HepG2 (cell line): ENCODE data around the gene GSAP. TPM values are rescaled to one million over a fixed set of nuclear protein-coding genes. Genes with fewer than 3 reads are reported as not detected.

Source experiments
- BRD4 ChIP-seq: sonication (generic); formaldehyde crosslinking; IDR thresholded peaks from 2 replicates; pipeline ENCODE4 v1.4.0; 2020; ENCODE audit warnings: missing genetic modification reagents
- KAT2B ChIP-seq: fragments of 150-350 bp; IDR thresholded peaks from 2 replicates; pipeline ENCODE4 v1.6.1; 2014; ENCODE audit warnings: low read depth, low read length, borderline replicate concordance
- KAT8 ChIP-seq: IDR thresholded peaks from 2 replicates; pipeline ENCODE4 v1.6.1; 2016; ENCODE audit warnings: missing genetic modification reagents, missing compliant biosample characterization
- PAF1 ChIP-seq: IDR thresholded peaks from 2 replicates; pipeline ENCODE4 v1.6.1; 2016; ENCODE audit warnings: missing genetic modification reagents, missing compliant biosample characterization
- PITX1 ChIP-seq: sonication (generic); formaldehyde crosslinking; IDR thresholded peaks from 2 replicates; pipeline ENCODE4 v1.5.1; 2020; ENCODE audit warnings: mild to moderate bottlenecking, missing genetic modification reagents
- RBAK ChIP-seq: sonication (generic); formaldehyde crosslinking; IDR thresholded peaks from 2 replicates; pipeline ENCODE4 v1.5.1; 2020; ENCODE audit warnings: mild to moderate bottlenecking, missing genetic modification reagents
- SRF ChIP-seq: IDR thresholded peaks from 2 replicates; pipeline ENCODE4 v1.6.1; 2011; ENCODE audit warnings: mild to moderate bottlenecking, low read depth, low read length, moderate library complexity
- TBL1XR1 ChIP-seq: fragments of 150-350 bp; IDR thresholded peaks from 2 replicates; pipeline ENCODE4 v1.6.1; 2014; ENCODE audit warnings: borderline replicate concordance, low read length; ENCODE audit not compliant: partially characterized antibody
- ZMYM4 ChIP-seq: sonication (generic); formaldehyde crosslinking; IDR thresholded peaks from 2 replicates; pipeline ENCODE4 v1.8.1; 2023; ENCODE audit warnings: mild to moderate bottlenecking, missing genetic modification reagents
- ZNF343 ChIP-seq: sonication (generic); formaldehyde crosslinking; IDR thresholded peaks from 2 replicates; pipeline ENCODE4 v1.4.0; 2020; ENCODE audit warnings: mild to moderate bottlenecking, missing genetic modification reagents
- polyA plus RNA-seq, 8 experiments: library from polyadenylated mRNA; depleted of rRNA in 3 of 8; stranded (reverse) in 7 of 8; unstranded in 1 of 8; fragments of >200 nt; fragmentation: Illumina TruSeq in 4 of 8; extraction: Trizol in 4 of 8; gene quantifications; 2 replicates each; pipeline versions ENCODE4 v1.2.1 to v1.2.3, GENCODE V29; 2011 to 2016; ENCODE audit warnings: low read depth in 4 of 8, missing spikeins in 1 of 8, mixed read lengths in 1 of 8; ENCODE audit not compliant: insufficient read depth in 1 of 8
- total RNA-seq, 5 experiments: library from RNA; depleted of rRNA; stranded (reverse); fragments of >200 nt; fragmentation: Illumina TruSeq; extraction: Trizol; gene quantifications; 2 replicates each; pipeline ENCODE4 v1.2.3, GENCODE V29; 2016; ENCODE audit warnings: low read depth in 1 of 5
- TF ChIP-seq, protein P1 (sequence below): sonication (generic); formaldehyde crosslinking; IDR thresholded peaks from 2 replicates; pipeline ENCODE4 v1.4.0; 2020; ENCODE audit warnings: missing genetic modification reagents, borderline replicate concordance
- TF ChIP-seq, protein P2 (sequence below): sonication (generic); formaldehyde crosslinking; IDR thresholded peaks from 2 replicates; pipeline ENCODE4 v1.9.0; 2021; ENCODE audit warnings: mild to moderate bottlenecking, missing genetic modification reagents
- TF ChIP-seq, protein P3 (sequence below): sonication (generic); formaldehyde crosslinking; IDR thresholded peaks from 2 replicates; pipeline ENCODE4 v1.9.0; 2022; ENCODE audit warnings: low read depth, missing genetic modification reagents

The GSAP gene
- total and polyA plus RNA-seq, 2 of the 13 experiments (the other 11 are each of a cell fraction or from before 2014, with no cell fraction given) = 34.6 to 40.6 TPM

DNA sequence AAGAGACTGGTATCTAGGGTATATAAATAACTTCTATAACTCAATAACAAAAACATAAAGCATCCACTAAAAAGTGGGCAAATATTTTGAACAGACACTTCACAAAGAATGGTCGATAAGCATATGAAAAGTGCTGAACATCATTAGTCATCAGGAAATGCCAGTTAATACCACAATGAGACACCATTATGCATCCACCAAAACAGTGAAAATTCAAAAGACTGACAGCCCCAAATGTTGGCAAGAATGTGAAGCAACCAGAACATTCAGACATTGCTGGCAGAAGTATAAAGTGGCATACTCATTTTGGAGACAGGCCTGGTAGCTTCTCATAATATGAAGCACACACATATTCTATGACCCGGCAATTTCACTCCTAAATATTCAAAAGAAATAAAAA, 26.5 kb upstream of the GSAP start (continued):
- no peak for TF ChIP-seq ZNF343 (CRISPR knock-in tag)
- TF ChIP-seq, protein P1, sequence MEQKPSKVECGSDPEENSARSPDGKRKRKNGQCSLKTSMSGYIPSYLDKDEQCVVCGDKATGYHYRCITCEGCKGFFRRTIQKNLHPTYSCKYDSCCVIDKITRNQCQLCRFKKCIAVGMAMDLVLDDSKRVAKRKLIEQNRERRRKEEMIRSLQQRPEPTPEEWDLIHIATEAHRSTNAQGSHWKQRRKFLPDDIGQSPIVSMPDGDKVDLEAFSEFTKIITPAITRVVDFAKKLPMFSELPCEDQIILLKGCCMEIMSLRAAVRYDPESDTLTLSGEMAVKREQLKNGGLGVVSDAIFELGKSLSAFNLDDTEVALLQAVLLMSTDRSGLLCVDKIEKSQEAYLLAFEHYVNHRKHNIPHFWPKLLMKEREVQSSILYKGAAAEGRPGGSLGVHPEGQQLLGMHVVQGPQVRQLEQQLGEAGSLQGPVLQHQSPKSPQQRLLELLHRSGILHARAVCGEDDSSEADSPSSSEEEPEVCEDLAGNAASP (CRISPR knock-in tag) = no peak
- TF ChIP-seq ZMYM4 (CRISPR knock-in tag) = no peak
- TF ChIP-seq KAT8 (CRISPR knock-in tag) = no peak
- TF ChIP-seq SRF = no peak
- TF ChIP-seq, protein P2, sequence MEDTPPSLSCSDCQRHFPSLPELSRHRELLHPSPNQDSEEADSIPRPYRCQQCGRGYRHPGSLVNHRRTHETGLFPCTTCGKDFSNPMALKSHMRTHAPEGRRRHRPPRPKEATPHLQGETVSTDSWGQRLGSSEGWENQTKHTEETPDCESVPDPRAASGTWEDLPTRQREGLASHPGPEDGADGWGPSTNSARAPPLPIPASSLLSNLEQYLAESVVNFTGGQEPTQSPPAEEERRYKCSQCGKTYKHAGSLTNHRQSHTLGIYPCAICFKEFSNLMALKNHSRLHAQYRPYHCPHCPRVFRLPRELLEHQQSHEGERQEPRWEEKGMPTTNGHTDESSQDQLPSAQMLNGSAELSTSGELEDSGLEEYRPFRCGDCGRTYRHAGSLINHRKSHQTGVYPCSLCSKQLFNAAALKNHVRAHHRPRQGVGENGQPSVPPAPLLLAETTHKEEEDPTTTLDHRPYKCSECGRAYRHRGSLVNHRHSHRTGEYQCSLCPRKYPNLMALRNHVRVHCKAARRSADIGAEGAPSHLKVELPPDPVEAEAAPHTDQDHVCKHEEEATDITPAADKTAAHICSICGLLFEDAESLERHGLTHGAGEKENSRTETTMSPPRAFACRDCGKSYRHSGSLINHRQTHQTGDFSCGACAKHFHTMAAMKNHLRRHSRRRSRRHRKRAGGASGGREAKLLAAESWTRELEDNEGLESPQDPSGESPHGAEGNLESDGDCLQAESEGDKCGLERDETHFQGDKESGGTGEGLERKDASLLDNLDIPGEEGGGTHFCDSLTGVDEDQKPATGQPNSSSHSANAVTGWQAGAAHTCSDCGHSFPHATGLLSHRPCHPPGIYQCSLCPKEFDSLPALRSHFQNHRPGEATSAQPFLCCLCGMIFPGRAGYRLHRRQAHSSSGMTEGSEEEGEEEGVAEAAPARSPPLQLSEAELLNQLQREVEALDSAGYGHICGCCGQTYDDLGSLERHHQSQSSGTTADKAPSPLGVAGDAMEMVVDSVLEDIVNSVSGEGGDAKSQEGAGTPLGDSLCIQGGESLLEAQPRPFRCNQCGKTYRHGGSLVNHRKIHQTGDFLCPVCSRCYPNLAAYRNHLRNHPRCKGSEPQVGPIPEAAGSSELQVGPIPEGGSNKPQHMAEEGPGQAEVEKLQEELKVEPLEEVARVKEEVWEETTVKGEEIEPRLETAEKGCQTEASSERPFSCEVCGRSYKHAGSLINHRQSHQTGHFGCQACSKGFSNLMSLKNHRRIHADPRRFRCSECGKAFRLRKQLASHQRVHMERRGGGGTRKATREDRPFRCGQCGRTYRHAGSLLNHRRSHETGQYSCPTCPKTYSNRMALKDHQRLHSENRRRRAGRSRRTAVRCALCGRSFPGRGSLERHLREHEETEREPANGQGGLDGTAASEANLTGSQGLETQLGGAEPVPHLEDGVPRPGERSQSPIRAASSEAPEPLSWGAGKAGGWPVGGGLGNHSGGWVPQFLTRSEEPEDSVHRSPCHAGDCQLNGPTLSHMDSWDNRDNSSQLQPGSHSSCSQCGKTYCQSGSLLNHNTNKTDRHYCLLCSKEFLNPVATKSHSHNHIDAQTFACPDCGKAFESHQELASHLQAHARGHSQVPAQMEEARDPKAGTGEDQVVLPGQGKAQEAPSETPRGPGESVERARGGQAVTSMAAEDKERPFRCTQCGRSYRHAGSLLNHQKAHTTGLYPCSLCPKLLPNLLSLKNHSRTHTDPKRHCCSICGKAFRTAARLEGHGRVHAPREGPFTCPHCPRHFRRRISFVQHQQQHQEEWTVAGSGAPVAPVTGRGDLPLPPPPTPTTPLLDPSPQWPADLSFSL (CRISPR knock-in tag) = no peak
- no peak for TF ChIP-seq PITX1
- TF ChIP-seq RBAK (CRISPR knock-in tag) = no peak
- no peak for TF ChIP-seq PAF1
- TF ChIP-seq TBL1XR1 = no peak
- TF ChIP-seq, protein P3, sequence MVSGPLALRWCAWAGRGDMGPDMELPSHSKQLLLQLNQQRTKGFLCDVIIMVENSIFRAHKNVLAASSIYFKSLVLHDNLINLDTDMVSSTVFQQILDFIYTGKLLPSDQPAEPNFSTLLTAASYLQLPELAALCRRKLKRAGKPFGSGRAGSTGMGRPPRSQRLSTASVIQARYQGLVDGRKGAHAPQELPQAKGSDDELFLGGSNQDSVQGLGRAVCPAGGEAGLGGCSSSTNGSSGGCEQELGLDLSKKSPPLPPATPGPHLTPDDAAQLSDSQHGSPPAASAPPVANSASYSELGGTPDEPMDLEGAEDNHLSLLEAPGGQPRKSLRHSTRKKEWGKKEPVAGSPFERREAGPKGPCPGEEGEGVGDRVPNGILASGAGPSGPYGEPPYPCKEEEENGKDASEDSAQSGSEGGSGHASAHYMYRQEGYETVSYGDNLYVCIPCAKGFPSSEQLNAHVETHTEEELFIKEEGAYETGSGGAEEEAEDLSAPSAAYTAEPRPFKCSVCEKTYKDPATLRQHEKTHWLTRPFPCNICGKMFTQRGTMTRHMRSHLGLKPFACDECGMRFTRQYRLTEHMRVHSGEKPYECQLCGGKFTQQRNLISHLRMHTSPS = no peak
- no peak for TF ChIP-seq BRD4
- TF ChIP-seq KAT2B = no peak
